HepG2 (cell line): ENCODE results near the gene TET3. TPM values are rescaled to one million over a fixed set of nuclear protein-coding genes. Genes with fewer than 3 reads are reported as not detected.

Source experiments
- CSRNP2 ChIP-seq: sonication (generic); formaldehyde crosslinking; conservative IDR thresholded peaks from 2 replicates; pipeline ENCODE4 v1.8.0; 2022; ENCODE audit warnings: low read depth, missing genetic modification reagents
- GABPA ChIP-seq, 2 experiments: IDR thresholded peaks; 2 replicates each; pipeline ENCODE4 v1.6.1; 2011 to 2016; ENCODE audit warnings: low read depth in 2 of 2, low read length in 1 of 2, missing biosample characterization in 1 of 2, missing genetic modification characterization in 1 of 2
- POLR2A ChIP-seq, 2 experiments: IDR thresholded peaks; 2 replicates each; pipeline ENCODE4 v1.6.1; 2011; ENCODE audit warnings: low read depth in 2 of 2, low read length in 2 of 2, mild to moderate bottlenecking in 1 of 2, moderate library complexity in 1 of 2; ENCODE audit not compliant: insufficient read depth in 1 of 2
- TARDBP ChIP-seq: sonication (generic); formaldehyde crosslinking; IDR thresholded peaks from 2 replicates; pipeline ENCODE4 v1.8.0; 2022; ENCODE audit warnings: mild to moderate bottlenecking, missing genetic modification reagents
- XRCC5 ChIP-seq: fragments of 200-400 bp; formaldehyde crosslinking; optimal IDR thresholded peaks from 2 replicates; pipeline ENCODE3; 2017; ENCODE audit warnings: mild to moderate bottlenecking, low read length
- ZNF382 ChIP-seq: sonication (generic); formaldehyde crosslinking; IDR thresholded peaks from 2 replicates; pipeline ENCODE4 v1.5.0; 2020; ENCODE audit warnings: missing genetic modification reagents, mild to moderate bottlenecking, borderline replicate concordance
- ZNF513 ChIP-seq: sonication (generic); formaldehyde crosslinking; conservative IDR thresholded peaks from 2 replicates; pipeline ENCODE4 v1.5.0; 2020; ENCODE audit warnings: missing genetic modification reagents
- ZNF567 ChIP-seq: sonication (generic); formaldehyde crosslinking; IDR thresholded peaks from 2 replicates; pipeline ENCODE4 v1.8.1; 2023; ENCODE audit warnings: mild to moderate bottlenecking, missing genetic modification reagents, borderline replicate concordance
- polyA plus RNA-seq, 8 experiments: library from polyadenylated mRNA; depleted of rRNA in 3 of 8; stranded (reverse) in 7 of 8; unstranded in 1 of 8; fragments of >200 nt; fragmentation: Illumina TruSeq in 4 of 8; extraction: Trizol in 4 of 8; gene quantifications; 2 replicates each; pipeline versions ENCODE4 v1.2.1 to v1.2.3, GENCODE V29; 2011 to 2016; ENCODE audit warnings: low read depth in 4 of 8, missing spikeins in 1 of 8, mixed read lengths in 1 of 8; ENCODE audit not compliant: insufficient read depth in 1 of 8
- total RNA-seq, 5 experiments: library from RNA; depleted of rRNA; stranded (reverse); fragments of >200 nt; fragmentation: Illumina TruSeq; extraction: Trizol; gene quantifications; 2 replicates each; pipeline ENCODE4 v1.2.3, GENCODE V29; 2016; ENCODE audit warnings: low read depth in 1 of 5
- TF ChIP-seq, protein P1 (sequence below): sonication (generic); formaldehyde crosslinking; IDR thresholded peaks from 2 replicates; pipeline ENCODE4 v1.4.0; 2020; ENCODE audit warnings: missing genetic modification reagents, borderline replicate concordance
- TF ChIP-seq, protein P2 (sequence below): sonication (generic); formaldehyde crosslinking; IDR thresholded peaks from 2 replicates; pipeline ENCODE4 v1.4.0; 2020; ENCODE audit warnings: missing genetic modification reagents, borderline replicate concordance
- TF ChIP-seq, protein P3 (sequence below): sonication (generic); formaldehyde crosslinking; IDR thresholded peaks from 2 replicates; pipeline ENCODE4 v1.4.0; 2020; ENCODE audit warnings: missing genetic modification reagents

Gene TET3
- total and polyA plus RNA-seq, 2 of the 13 experiments (the other 11 are each of a cell fraction or from before 2014, with no cell fraction given): 4.3 to 6.8 TPM

DNA sequence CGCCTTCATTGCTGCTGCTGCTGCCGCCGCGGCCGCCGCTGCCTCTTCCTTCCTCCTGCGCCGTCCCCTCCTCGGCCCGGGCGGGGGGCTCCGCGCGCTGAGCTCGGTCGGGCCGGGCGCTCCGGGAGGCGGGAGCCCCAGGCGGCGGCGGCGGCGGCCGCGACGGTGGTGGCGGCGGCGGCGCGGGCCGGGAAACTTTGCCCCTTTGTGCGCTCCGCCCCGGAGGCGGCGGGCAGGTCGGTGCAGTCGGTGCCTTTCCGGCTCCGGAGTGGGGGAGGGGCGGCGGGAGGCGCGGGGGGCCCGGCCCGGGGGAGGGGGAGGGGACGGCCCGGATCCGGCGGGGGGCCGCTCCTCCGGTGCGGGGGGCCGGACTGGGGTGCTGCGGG lies 205 bp downstream of the TET3 start (continued):
- TF ChIP-seq CSRNP2 (CRISPR knock-in tag) (peak; percentile 61; the same call in 1 of the 2 replicates), TARDBP (CRISPR knock-in tag) (no peak), ZNF382 (CRISPR knock-in tag) (no peak), ZNF513 (CRISPR knock-in tag) (no peak), ZNF567 (CRISPR knock-in tag) (no peak), POLR2A (IDR thresholded peaks at IDR 0.05; ENCODE audit: insufficient read depth in 1 of 2, low read depth in 2 of 2, low read length in 2 of 2) (peak in 1 of 2 experiments; percentile 64; a peak in 2 of 4 replicates), GABPA (IDR thresholded peaks at IDR 0.05; ENCODE audit: low read depth, low read length) (peak; percentile 55), GABPA (CRISPR knock-in tag; IDR thresholded peaks at IDR 0.05; ENCODE audit: low read depth) (0 out of 2 replicates have a peak, but pooled peaks have one; percentile 39), XRCC5 (no peak)
- TF ChIP-seq, protein P1, sequence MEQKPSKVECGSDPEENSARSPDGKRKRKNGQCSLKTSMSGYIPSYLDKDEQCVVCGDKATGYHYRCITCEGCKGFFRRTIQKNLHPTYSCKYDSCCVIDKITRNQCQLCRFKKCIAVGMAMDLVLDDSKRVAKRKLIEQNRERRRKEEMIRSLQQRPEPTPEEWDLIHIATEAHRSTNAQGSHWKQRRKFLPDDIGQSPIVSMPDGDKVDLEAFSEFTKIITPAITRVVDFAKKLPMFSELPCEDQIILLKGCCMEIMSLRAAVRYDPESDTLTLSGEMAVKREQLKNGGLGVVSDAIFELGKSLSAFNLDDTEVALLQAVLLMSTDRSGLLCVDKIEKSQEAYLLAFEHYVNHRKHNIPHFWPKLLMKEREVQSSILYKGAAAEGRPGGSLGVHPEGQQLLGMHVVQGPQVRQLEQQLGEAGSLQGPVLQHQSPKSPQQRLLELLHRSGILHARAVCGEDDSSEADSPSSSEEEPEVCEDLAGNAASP (CRISPR knock-in tag): no peak
- TF ChIP-seq, protein P2, sequence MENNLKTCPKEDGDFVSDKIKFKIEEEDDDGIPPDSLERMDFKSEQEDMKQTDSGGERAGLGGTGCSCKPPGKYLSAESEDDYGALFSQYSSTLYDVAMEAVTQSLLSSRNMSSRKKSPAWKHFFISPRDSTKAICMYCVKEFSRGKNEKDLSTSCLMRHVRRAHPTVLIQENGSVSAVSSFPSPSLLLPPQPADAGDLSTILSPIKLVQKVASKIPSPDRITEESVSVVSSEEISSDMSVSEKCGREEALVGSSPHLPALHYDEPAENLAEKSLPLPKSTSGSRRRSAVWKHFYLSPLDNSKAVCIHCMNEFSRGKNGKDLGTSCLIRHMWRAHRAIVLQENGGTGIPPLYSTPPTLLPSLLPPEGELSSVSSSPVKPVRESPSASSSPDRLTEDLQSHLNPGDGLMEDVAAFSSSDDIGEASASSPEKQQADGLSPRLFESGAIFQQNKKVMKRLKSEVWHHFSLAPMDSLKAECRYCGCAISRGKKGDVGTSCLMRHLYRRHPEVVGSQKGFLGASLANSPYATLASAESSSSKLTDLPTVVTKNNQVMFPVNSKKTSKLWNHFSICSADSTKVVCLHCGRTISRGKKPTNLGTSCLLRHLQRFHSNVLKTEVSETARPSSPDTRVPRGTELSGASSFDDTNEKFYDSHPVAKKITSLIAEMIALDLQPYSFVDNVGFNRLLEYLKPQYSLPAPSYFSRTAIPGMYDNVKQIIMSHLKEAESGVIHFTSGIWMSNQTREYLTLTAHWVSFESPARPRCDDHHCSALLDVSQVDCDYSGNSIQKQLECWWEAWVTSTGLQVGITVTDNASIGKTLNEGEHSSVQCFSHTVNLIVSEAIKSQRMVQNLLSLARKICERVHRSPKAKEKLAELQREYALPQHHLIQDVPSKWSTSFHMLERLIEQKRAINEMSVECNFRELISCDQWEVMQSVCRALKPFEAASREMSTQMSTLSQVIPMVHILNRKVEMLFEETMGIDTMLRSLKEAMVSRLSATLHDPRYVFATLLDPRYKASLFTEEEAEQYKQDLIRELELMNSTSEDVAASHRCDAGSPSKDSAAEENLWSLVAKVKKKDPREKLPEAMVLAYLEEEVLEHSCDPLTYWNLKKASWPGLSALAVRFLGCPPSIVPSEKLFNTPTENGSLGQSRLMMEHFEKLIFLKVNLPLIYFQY: no peak
- TF ChIP-seq, protein P3, sequence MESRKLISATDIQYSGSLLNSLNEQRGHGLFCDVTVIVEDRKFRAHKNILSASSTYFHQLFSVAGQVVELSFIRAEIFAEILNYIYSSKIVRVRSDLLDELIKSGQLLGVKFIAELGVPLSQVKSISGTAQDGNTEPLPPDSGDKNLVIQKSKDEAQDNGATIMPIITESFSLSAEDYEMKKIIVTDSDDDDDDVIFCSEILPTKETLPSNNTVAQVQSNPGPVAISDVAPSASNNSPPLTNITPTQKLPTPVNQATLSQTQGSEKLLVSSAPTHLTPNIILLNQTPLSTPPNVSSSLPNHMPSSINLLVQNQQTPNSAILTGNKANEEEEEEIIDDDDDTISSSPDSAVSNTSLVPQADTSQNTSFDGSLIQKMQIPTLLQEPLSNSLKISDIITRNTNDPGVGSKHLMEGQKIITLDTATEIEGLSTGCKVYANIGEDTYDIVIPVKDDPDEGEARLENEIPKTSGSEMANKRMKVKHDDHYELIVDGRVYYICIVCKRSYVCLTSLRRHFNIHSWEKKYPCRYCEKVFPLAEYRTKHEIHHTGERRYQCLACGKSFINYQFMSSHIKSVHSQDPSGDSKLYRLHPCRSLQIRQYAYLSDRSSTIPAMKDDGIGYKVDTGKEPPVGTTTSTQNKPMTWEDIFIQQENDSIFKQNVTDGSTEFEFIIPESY (CRISPR knock-in tag): no peak
